Lung (tissue), 12 donors: ENCODE measurements around the gene AQP4. TPM values are rescaled to one million over a fixed set of nuclear protein-coding genes. Genes with fewer than 3 reads are reported as not detected.
A peak's percentile ranks its signal among the peaks of the same experiment; 100 is the strongest.

Experiments
- ATAC-seq: fragments of 200-7000 bp; cut with Tn5 transposase; one replicate; pipeline ENCODE4 v1.9.1; 2020; ENCODE audit warnings: moderate number of reproducible peaks; ENCODE audit not compliant: insufficient read depth, low FRiP score
- DNase-seq, 3 donors: peaks; one replicate each; pipeline ENCODE4 v3.0.0-alpha.2; 2013 to 2017
- H3K27ac ChIP-seq, 2 donors: one replicate each; pipeline ENCODE4 v1.5.1; 2013; ENCODE audit warnings: mild to moderate bottlenecking in 2 of 2, moderate library complexity in 2 of 2, control low read depth in 1 of 2, inconsistent platforms in 1 of 2, low read depth in 1 of 2, low read length in 1 of 2
- H3K27me3 ChIP-seq, 3 donors: one replicate each; pipeline ENCODE4 v1.5.1; 2013; ENCODE audit warnings: low read length in 2 of 3; ENCODE audit not compliant: control insufficient read depth in 3 of 3, insufficient read depth in 3 of 3
- H3K36me3 ChIP-seq, 4 donors: one replicate each; pipeline ENCODE4 v1.5.1; 2013; ENCODE audit warnings: low read length in 4 of 4, mild to moderate bottlenecking in 1 of 4, moderate library complexity in 1 of 4; ENCODE audit not compliant: control insufficient read depth in 4 of 4, insufficient read depth in 4 of 4
- H3K4me1 ChIP-seq, 5 donors: one replicate each; pipeline ENCODE4 v1.5.1; 2013; ENCODE audit warnings: low read length in 5 of 5, mild to moderate bottlenecking in 2 of 5, moderate library complexity in 1 of 5; ENCODE audit not compliant: control insufficient read depth in 5 of 5, insufficient read depth in 5 of 5
- H3K4me3 ChIP-seq: one replicate; pipeline ENCODE4 v1.5.1; 2013; ENCODE audit warnings: mild to moderate bottlenecking, control low read depth, moderate library complexity
- H3K9ac ChIP-seq, 2 donors: one replicate each; pipeline ENCODE4 v1.5.1; 2013; ENCODE audit warnings: low read length in 2 of 2, control low read depth in 1 of 2; ENCODE audit not compliant: insufficient read depth in 1 of 2
- H3K9me3 ChIP-seq, 4 donors: one replicate each; pipeline ENCODE4 v1.5.1; 2013; ENCODE audit warnings: low read length in 3 of 4, mild to moderate bottlenecking in 1 of 4, moderate library complexity in 1 of 4; ENCODE audit not compliant: control insufficient read depth in 4 of 4, insufficient read depth in 3 of 4
- whole genome bisulfite sequencing, 2 donors: extraction: QIAGEN DNeasy Blood & Tissue Kit; methylation state at CpG; one replicate each; pipeline ENCODE4 v1.1.7; 2013; 5-methylcytosine and 5-hydroxymethylcytosine counted together
- polyA plus RNA-seq, 2 donors: library from polyadenylated mRNA; stranded (reverse); fragments of 200-250 nt; gene quantifications; one replicate each; pipeline ENCODE4 v1.2.1, GENCODE V29; 2013
- total RNA-seq, 2 donors: library from RNA; depleted of rRNA in 1 of 2; stranded (reverse); fragments of >200 nt in 1 of 2; gene quantifications; one replicate each; pipeline ENCODE4 v1.2.1, GENCODE V29; 2014 to 2021
- TF ChIP-seq, protein P1 (sequence below): IDR thresholded peaks from 2 replicates; pipeline ENCODE4 v1.5.1; 2012; ENCODE audit warnings: mild to moderate bottlenecking; ENCODE audit errors: control extremely low read depth, extremely low read depth
- donor health status: control.
- donor health status: control.
- donor health status: Bipolar disorder and iron deficiency.
- donor health status: healthy.
- donor health status: DM: yes; HTN: yes; CAD: no.

The AQP4 gene
- total and polyA plus RNA-seq, 4 donors = 49.5 to 490 (median 165) TPM

DNA sequence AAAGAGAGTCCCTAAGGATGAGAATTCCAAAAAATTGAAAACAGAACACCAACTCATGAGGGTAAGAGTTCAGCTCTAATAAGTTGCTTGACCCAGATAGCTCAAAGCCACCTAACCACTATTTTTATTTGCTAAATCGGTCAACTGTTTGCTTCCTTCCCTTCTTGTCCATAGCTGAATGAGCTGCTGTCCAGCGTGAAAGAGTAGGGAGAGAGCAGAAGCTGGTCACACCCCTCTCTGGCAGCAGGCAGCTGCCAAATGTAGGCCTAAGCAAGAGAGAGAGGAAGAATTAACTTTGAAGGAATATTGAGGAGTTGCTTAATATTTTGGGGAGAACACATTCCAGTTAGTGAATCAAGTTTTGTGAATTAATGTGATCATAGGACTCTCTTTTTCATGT lies 25.9 kb downstream of the AQP4 start:
- no peaks in the 10 kb centered on the region for H3K36me3 ChIP-seq
- H3K9me3 ChIP-seq = peaks cover 0 to 3% (median 0%) of the 10 kb centered on the region in 4 donors
- H3K9ac ChIP-seq = no peak overlapping the region
- TF ChIP-seq, protein P1, sequence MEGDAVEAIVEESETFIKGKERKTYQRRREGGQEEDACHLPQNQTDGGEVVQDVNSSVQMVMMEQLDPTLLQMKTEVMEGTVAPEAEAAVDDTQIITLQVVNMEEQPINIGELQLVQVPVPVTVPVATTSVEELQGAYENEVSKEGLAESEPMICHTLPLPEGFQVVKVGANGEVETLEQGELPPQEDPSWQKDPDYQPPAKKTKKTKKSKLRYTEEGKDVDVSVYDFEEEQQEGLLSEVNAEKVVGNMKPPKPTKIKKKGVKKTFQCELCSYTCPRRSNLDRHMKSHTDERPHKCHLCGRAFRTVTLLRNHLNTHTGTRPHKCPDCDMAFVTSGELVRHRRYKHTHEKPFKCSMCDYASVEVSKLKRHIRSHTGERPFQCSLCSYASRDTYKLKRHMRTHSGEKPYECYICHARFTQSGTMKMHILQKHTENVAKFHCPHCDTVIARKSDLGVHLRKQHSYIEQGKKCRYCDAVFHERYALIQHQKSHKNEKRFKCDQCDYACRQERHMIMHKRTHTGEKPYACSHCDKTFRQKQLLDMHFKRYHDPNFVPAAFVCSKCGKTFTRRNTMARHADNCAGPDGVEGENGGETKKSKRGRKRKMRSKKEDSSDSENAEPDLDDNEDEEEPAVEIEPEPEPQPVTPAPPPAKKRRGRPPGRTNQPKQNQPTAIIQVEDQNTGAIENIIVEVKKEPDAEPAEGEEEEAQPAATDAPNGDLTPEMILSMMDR = no peak
- no peak overlapping the region for H3K4me3 ChIP-seq
- WGBS, 2 donors = 53 to 71% methylated on average over 2 of the region's 2 CpGs
- DNase-seq (no peak), ATAC-seq (no peak)
- no peaks in the 10 kb centered on the region for H3K4me1 ChIP-seq
- H3K27ac ChIP-seq = no peak overlapping the region
- H3K27me3 ChIP-seq = no peaks in the 10 kb centered on the region

DNA sequence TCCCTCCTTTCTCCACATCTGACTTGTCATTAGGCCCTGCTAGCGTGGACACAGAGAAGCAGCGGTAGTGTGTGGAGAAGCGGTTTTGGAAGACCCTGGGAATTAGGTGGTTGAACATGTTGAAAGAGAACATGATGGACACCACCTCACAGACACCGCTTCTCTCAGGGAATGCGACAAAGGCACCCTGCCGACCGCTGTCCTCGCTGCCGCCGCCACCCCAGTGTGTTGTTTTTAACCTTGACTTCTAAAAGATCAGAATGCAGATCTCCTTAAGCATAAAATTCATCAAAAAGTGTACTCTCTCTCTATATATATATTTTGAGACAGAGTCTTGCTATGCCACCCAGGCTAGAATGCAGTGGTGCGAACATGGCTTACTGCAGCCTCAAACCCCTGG lies 33.2 kb downstream of the AQP4 start:
- Histone ChIP-seq H3K9me3 (peaks cover 0 to 2% (median 0%) of the 10 kb centered on the region in 4 donors), H3K27ac (no peak overlapping the region), H3K27me3 (no peaks in the 10 kb centered on the region), H3K4me3 (no peak overlapping the region), H3K9ac (no peak overlapping the region), H3K36me3 (no peaks in the 10 kb centered on the region), H3K4me1 (no peaks in the 10 kb centered on the region)
- ATAC-seq (no peak), DNase-seq (no peak)
- TF ChIP-seq, protein P1 = no peak
- WGBS, 2 donors = 95 to 97% methylated on average over 11 of the region's 11 CpGs

DNA sequence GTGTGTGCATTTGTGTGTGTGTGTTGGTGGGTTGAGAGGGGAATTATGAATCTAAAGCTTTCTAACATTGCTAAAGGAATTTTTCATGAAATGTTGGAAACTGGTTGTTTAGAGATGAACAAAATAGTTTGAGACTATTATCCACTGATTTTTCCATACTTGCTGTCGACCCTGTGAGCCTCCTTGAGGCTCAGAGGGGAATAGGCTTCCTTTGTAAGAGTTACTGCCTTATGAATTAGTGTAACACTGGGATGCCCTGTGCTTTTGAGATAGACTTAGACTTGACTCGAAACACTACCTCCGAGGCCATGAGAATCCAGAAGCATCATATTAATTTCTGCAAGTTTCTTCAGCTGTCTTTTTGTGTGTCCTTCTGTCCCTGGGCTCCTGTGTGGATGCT lies 37.9 kb downstream of the AQP4 start:
- TF ChIP-seq, protein P1 = no peak
- Histone ChIP-seq H3K36me3 (no peaks in the 10 kb centered on the region), H3K9me3 (peaks cover 0 to 2% (median 0%) of the 10 kb centered on the region in 4 donors), H3K4me1 (peaks cover 0 to 10% (median 0%) of the 10 kb centered on the region in 5 donors), H3K27me3 (no peaks in the 10 kb centered on the region), H3K27ac (no peak overlapping the region), H3K9ac (no peak overlapping the region), H3K4me3 (no peak overlapping the region)
- DNase-seq (peak in 2 of 3 donors; percentile 4 to 8), ATAC-seq (no peak)
- 77 to 87% methylated on average over 3 of the region's 3 CpGs for WGBS, 2 donors

DNA sequence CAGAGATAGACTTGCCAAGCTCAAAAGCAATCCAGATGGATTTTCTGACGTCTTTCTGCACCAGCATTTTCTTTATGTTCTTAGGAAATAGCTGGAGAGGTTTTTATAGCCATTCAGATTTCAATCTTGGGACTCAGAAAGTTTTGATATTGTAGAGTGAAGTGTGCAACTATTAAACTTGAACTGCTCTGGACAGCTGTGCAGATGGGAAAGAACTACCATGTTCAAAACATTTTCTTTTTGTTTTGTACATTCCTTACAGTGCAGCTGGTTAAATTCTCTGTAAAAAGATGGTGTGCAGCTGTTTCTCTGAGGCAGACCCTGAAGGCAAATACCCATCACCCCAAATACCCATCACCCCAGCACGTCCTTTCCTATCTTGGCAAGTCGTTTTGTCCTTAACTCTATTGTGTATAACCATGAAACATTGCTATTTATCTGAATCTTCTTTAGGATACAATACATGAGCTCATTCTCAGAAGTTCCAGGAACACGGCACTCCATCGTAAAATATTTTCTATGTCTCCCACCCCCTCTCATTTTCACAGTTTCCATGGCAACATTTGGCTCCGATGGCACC lies 38.8 kb downstream of the AQP4 start:
- Histone ChIP-seq H3K4me1 (peaks cover 0 to 10% (median 0%) of the 10 kb centered on the region in 5 donors), H3K27ac (no peak overlapping the region), H3K4me3 (no peak overlapping the region), H3K9me3 (no peaks in the 10 kb centered on the region), H3K27me3 (no peaks in the 10 kb centered on the region), H3K9ac (no peak overlapping the region), H3K36me3 (no peaks in the 10 kb centered on the region)
- ATAC-seq = no peak
- TF ChIP-seq, protein P1 = no peak
- 65 to 81% methylated on average over 6 of the region's 6 CpGs for WGBS, 2 donors
- peak; percentile 26 to 60 (median 45) for DNase-seq
